AG20443 (cell line): Measurements from ENCODE around the gene VEGFA.

ENCODE experiments used
- DNase-seq: peaks from one replicate; pipeline ENCODE4 v3.0.0; 2012; ENCODE audit warnings: low spot score, mixed read lengths

The VEGFA gene

DNA sequence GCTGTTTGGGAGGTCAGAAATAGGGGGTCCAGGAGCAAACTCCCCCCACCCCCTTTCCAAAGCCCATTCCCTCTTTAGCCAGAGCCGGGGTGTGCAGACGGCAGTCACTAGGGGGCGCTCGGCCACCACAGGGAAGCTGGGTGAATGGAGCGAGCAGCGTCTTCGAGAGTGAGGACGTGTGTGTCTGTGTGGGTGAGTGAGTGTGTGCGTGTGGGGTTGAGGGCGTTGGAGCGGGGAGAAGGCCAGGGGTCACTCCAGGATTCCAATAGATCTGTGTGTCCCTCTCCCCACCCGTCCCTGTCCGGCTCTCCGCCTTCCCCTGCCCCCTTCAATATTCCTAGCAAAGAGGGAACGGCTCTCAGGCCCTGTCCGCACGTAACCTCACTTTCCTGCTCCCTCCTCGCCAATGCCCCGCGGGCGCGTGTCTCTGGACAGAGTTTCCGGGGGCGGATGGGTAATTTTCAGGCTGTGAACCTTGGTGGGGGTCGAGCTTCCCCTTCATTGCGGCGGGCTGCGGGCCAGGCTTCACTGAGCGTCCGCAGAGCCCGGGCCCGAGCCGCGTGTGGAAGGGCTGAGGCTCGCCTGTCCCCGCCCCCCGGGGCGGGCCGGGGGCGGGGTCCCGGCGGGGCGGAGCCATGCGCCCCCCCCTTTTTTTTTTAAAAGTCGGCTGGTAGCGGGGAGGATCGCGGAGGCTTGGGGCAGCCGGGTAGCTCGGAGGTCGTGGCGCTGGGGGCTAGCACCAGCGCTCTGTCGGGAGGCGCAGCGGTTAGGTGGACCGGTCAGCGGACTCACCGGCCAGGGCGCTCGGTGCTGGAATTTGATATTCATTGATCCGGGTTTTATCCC is at the start of gene VEGFA:
Gene VEGFA, plus strand, starts transcription at position 686 of the 846 bp plus-strand sequence.
- DNase-seq, result peak; percentile 98

DNA sequence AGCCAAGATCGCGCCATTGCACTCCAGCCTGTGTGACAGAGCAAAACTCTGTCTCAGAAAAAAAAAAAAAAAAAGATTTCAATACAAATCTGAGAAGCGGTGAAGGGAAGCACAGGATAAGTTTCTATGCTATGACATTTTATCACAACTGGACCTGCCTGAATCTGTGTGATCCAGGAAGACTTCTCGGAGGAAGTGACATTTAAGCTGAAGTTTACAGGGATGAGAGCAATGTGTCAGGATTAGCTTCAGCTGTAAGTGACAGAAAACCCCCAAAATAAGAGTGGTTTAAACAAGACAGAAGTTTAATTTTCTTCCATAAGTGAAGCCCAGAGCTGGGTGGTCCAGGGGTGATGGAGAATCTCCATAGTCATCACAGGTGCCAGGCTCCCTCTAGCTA is 49.0 kb upstream of the VEGFA start:
- no peak for DNase-seq

DNA sequence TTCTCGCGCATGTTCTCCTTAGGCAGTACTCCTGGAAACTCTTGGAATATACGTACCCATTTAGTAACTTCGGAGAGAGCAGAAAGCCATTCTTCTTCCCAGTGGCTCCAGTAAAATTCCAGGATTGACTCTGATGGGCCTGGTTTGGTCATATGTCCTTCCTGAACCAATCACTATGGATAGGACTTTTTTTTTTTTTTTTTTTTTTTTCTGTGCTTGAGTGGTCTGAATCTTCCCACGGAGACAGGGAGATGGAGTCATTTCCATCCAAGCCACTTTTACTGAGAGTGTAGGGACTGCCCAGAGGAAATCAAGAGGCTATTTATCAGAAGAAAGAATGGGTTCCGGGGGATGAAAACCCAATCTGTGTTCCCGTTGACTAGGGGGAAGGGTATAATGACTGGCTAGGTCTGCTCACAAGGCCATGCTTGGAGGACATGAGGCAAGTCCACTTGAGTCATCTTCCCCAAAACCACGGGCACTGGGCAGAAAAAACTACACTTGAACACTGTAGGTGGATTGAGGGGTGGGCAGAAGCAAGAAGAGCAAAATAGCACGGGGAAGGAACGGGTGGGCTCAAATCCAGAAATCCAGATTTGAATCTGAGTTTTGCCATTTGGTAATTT is 47.0 kb upstream of the VEGFA start:
- no peak for DNase-seq

DNA sequence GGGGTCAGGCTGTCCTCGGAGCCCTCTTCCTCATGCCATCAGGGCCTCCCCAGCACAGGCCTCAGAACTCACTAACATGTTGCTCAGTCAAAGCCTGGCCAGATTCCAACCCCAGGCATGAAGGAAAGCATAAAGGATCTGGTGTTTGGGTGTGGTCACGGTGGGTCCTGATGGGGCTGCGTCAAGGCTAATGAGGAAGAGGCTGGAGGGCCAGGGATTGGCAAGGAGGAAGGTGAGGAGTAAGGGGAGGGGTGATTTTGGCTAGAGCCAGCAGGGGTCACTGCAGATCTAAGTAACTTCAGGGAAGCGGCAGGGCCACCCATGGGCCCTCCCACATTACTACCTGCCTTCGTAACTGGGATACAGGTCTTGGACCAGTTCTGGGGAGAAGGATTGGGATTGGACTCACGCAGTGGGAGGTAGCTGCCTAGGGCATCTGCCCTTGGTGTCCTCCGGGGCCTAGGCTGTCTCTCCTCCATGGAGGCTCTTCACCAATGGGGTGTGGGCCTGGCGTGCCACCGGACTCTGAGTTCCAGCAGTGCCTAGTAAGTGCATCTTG is 46.2 kb upstream of the VEGFA start:
- DNase-seq, result peak; percentile 70

DNA sequence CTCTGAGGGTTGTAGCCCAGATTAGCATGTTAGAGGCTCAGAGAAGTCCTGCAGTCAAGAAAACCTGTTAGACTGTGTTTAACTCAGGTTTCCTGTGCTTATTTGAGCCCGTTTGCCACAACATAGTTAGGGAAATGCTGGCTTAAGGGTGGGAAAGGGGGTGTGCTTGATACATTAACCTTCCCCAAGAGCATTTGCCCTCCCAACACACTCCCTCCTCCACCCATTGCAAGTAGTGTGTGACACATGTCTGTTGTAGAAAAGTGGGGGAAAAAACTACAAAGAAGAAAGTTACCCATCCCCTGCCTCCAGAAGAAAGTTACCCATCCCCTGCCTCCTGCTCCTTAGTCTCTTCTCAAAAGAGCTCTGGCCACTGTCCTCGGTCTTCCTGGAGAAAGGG is 45.7 kb upstream of the VEGFA start:
- no peak for DNase-seq

DNA sequence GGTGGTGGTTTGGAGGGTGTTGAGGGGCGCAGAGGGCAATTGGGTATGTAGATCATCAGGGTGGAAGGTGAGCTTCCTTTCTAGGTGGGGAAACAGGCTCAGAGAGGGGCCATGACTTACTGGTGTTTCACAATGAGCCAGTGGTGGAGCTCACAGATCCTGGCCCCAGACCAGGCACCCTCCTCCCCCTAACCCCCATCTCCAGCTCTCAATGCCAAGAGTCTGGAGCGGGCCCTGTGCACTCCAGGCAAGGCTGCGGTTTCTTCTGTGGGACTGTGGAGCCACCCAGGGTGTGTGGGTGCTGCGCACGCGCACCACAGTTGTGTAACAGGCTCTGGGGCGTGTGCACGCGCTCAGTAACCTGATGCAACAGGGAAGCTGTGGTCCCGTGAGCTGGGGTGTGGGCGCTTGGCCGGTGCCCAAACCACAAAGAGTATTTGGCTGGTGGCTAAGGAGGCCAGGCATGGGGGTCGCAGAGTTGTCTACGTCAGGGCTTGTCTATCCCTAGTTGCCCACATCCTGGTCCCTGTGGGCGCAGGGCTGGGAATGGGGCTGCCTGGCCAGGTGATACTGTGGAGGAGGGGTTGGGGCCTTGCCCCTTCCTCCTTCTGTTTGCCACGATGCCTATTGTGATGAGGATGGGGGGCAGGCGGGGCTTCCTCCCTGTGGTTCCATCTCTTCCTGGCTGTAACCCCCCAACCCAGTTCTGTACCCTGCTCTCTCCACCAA is 44.9 kb upstream of the VEGFA start:
- peak; percentile 93 for DNase-seq

DNA sequence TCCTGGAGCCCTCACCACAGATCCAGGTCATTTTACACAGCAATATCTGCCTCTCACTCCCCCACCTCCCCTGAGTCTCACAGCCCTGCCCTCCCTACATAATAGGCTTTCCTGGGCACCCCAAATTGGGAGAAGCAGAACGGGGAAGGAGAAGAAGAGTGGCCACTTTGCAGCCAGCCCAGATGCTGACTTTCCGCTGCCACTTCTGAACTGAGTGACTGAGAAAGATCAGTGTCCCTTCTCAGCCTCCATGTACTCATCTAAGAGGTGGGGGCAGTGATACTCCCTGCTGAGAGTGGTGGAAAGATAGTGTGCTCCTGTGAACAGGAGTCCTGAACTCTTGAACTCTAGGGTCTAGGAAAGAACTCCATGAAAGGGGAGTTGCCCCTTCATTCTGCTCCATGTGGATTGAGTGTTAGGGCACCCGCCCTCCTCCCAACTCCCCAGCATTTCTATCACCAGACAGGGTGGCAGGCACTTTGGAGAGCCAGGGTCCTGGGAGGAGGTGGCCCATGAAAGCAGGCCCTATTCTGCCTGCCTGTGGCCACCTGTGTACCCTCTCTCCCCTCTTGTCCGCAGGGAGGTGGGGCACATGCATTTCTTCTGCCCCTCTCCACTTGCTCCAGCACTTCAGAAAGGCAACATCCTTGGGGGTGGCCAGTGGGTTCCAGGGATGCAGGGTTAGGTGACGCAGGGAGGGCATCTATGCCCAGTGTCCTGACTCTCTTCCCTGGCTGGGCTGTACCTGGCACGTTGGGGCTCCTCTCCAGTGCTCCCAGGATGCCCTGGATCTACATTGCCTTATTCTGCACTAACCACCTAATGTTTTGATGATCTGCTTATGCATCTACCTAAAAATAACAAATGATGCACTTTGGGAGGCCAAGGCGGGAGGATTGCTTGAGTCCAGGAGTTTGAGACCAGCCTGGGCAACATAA is 44.1 kb upstream of the VEGFA start:
- no peak for DNase-seq

DNA sequence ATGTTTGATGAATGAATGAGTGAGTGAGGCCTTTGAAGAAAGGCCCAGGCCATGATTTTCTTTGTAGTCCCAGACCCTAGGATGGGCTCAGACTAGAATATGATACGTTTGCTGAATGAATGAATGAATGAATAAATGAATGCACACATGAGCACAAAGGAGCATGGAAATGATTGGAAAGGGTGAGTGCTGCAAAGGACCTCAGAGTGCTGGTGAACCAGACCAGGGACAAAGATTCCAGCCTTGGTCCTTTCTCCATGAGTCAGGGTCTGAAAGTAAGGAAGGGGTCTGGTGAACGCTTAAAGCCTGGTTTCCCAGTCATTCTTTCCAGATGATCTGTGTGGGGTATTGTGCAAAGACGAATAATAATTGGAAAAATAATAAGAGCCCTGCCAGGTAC is 42.4 kb upstream of the VEGFA start:
- DNase-seq, result no peak

DNA sequence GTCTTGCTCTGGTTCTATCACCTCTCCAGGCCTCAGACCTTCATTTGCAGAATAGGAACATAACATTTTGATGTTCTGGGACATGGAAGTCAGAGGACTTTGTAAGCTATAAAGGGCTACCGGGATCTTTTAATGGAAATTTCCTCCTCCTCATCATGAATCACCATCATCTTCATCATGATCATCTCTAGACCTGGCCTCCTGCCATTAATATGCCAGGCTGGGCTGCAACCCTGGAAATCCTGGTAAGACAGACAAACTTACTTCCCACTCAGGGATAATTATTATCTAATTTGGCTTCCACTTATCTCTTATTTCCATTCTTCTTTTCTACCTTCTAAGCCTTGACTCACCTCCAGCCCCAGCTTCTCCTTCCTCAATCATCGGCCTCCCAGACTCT is 41.4 kb upstream of the VEGFA start:
- DNase-seq, result no peak

DNA sequence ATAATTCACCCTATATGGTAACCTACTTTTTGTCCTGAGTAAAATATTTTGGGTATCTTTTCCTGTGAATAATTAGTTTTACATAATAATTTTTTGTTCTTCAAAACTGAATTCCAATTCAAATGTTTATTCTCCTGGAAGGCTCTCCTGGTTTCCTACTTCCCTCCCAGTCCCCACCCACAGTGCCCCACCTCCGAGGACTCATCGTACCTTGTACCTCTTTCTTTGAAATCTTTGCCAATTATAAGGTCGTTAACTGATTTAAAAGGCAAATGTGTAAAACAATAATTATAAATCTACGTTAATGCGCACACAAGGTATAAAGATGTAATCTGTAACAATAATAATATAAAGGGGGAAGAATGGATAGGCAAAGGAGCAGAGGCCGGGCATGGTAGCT is 40.5 kb upstream of the VEGFA start:
- no peak for DNase-seq

DNA sequence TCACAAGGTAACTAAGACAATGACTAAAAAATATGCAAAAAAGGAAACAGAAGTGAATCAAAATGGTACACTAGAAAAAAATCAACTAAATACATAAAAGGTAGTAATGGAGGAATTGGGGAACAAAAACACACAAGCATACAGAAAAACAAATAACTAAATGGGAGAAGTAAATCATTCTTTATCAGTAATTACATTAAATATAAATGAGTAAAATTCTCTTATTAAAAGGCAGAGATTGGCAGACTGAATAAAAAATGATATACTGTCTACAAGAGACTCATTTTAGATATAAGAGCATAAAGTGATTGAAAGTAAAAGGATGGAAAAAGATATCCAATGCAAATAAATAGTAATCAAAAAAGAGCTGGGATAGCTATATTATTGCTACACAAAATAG is 39.4 kb upstream of the VEGFA start:
- DNase-seq, result no peak

DNA sequence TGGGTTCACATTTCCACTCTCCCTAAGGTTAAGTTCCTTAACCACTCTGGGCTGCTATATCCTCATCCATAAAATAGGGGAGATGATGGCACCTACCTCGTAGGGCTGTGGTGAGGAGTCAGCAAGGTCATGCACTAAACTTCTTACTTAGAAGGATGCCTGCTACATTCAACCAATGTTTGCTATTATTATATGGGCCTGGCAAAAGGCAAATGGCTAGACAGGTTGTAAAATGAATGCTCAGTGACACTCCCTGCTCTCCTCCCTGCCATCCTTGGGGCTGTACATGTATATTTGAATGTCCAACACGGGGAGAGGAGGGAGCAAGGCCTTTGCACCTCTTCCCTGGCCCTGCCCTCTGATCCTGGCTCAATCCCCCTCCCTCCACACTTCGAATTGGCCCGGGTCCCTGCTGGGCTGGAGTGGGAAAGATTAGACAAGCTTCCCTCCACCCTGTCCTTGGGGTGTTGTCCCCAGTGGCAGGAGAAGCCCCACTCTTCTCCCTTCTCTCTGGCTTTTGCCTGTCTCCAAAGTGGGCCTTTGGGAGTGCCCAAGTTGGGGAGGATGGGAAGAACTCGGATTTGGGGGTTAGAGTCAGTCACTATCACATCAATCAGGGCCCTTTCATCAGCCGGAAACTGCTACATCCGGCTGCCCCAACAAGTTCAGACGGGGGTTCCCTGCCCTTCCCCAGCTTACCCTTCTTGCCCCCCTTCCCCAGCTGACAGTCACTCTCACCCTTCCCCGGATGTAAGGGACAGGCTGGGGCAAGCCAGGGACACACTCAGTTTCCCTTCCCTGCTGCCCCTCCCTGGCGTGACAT is 36.3 kb upstream of the VEGFA start:
- DNase-seq, result no peak

DNA sequence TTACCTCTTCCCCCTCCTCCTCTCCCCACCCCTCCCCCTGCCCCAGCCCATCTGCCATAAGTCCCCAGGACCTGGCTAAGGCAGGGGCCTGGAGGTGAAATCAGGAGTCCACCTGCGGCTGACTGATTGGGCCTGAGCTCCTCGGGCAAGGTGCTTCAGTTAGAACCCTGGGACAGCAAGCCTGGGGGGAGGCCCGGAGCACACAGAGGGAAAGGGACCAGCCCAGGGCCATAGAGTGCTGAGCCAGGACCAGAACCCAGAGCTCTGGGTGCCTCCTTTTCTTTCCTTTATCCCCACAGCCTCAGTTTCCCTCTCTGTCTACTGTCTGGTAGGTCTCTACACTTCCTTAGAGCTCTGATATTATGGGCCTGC is 35.7 kb upstream of the VEGFA start:
- DNase-seq, result no peak

DNA sequence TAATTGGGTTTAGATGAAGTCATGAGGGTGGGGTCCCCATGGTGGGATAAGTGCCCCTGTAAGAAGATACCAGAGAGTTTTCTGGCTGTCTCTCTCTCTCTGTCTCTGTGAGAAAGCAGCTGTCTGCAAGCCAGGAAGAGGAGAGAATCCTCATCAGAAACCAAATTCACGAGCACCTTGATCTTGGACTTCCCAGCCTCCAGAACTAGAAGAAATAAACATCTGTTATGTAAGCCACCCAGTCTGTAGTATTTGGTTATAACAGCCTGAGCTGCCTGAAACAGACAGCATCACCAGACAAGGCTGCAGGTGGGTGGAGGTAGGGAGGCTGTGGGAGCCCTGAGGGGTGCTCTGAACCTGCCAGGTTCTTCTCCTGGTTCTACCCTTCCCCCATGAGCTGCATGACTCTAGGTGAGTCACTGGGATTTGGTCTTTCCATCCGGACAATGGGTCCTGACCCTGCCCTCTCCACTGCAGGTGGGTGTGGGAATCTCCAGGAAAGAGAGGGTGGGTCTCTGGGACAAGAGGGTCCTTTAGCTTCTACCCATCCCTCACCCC is 34.3 kb upstream of the VEGFA start:
- DNase-seq, result no peak

DNA sequence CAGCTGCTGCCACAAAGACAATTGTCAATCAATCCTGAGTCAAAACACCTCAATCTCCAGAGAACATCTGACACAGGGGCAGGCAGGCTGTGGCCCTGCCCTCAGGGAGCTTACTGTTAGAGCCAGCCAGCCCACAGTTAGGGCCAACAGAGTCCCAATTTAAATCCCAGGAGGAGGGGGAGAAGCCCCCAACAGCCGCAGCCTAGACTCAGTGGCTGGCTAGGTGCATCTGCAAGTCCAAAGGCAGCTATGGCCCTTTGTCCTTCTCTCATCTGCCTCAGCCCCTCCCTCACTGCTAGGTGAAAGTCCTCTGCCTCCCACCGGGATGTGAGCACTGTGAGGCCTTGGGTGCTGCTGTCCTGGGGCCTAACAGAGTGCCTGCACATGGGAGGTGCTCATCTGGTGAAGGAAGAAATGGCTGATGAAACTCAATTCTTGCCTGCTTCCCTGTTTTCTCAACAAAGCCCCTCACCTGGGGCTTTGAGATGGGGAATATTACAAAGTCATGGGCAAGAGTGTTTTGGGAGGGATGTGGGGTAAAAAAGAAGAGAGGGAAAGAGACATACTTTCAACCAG is 33.7 kb upstream of the VEGFA start:
- no peak for DNase-seq

DNA sequence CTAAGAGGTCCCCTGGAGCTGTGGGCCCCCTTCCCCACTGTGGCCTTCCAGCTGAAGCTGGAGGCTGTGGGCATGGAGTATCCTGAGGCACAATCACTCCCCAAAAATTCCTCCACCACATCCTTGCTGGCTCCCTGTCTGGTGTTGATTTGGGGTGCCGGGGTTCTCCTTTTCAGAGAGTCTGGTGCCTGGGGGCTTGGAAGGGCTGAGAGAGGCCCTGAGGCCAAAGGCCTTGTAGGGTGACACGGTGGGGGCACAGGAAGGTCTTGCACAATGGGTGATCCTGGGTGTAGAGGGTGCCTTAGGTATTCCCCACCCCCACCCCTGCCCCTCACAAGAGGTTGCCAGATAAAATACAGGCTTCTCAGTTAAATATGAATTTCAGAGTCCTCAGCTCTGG is 33.2 kb upstream of the VEGFA start:
- no peak for DNase-seq

DNA sequence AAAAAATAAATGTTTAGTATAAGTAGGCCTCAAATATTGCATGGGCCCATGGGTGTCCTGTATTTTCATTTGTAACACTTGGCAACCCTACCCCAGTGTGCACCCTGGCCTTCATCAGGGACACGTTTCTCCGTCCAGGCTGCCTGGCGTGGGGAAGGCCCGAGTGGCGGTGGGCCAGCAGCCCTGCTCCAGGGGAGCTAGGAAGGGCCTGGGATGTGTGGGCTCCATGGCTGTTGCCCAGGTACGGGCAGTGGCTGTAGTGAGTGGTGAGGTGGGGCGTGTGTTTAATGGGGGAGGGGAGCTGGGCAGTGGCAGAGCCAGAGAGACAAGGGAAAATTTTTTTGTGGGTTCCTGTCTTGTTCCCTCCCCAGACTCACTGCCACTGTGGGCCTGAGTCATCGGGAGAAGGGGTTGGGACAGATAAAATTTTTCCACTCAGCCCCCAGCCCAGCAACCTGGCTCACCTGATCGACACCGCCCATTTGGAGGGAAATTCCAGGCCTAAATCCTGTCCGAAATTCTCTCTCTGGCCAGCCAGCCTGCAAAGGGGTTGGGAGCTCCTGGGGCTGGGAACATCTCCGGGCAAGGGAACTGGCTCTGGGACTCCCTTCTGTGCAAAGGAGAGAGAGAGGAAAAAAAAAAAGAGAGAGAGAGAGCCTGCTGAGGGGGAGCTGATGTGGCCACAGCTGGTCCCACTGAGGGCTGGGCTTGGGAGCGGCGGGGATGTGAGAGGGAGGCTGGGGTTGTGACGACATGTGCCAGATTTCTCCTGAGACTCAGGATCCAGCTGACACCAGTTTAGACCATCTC is 32.5 kb upstream of the VEGFA start:
- peak; percentile 41 for DNase-seq

DNA sequence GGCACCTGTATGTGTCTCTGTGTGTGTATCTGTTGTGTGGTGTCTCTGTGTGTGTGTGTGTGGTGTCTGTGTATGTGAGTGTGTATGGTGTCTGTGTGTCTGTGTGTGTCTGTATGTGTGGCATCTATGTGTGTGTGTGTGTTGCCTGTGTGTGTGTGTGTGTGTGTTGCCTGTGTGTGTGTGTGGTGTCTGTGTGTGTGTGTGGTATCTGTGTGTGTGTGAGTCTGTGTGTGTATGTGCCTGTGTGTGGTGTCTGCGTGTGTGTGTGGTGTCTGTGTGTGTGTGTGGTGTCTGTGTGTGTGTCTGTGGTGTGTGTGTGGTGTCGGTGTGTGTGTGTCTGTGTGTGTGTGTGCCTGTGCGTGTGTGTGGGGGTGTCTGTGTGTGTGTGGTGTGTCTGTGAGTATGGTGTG is 31.7 kb upstream of the VEGFA start:
- no peak for DNase-seq
